CD4-positive, alpha-beta T cell treated with Interleukin-17A for 1 hour (primary cell): Measurements from ENCODE around the gene PLPP4.
"Not testable (repeated sequence)": the region's sequence is repeated elsewhere in the genome, so short reads cannot be mapped to it uniquely, and the experiment has no call there.

ENCODE experiments used
- DNase-seq: peaks from one replicate; pipeline ENCODE4 v3.0.0-alpha.2; 2020

The PLPP4 gene

DNA sequence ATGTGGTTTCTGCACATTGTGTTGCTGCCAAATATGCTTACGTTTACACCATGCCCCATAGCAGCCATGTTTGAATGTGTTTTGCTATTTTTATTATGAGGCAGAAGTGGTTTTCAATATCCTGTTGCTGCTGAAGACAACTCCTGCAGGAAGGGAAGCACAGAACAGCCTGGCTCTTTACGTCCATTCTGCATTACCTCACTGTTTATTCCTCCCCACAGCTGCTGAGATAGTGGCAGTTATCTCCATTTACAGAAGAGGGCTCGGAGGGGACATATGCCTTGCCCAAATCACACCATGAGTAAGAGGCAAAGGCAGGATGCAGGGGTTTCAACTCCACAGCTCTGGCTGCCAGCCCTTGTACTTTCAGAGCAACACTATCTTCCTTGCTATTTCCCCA lies 35.3 kb downstream of the PLPP4 start:
- no peak for DNase-seq

DNA sequence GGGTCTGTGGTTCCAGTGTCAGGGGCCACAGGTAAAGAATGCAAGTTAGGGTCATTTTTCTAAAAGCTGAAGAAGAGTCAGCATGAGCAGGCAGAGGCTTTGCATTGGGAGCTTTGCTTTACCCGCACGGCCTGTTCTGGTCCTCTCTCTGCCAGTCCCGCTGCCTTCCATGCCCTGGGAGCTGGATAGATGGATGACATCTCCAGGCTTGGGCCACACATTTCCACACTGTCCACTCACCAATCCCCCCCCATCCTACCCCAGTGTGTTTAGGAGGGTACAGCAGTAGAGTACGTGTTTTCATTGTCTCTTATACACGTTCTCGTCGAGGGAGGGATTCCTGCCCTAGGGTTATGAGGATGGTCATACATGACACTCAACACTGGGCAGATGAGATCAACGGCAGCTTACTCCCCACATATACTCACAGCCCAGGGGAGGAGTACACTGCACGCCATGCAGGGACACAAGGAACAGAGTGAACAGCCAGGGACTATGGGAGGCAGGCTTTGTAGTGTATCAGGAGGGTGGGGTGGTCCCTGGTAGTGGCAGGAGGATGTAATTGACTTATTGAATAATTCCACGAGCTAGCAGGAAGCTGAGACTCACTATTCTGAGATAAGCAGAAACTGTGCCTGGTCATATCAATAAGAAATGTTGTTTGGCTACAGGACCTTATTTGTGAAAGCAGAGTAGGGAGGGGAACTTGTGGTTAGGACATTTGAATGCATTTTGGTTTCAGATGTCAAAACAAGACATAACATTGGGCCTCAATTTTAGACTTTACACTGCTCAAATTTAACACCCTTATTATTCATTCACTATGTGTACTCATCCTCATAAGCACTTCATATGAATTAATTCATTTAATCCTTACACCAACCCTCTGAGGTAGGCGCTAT lies 36.6 kb downstream of the PLPP4 start:
- DNase-seq, result no peak

DNA sequence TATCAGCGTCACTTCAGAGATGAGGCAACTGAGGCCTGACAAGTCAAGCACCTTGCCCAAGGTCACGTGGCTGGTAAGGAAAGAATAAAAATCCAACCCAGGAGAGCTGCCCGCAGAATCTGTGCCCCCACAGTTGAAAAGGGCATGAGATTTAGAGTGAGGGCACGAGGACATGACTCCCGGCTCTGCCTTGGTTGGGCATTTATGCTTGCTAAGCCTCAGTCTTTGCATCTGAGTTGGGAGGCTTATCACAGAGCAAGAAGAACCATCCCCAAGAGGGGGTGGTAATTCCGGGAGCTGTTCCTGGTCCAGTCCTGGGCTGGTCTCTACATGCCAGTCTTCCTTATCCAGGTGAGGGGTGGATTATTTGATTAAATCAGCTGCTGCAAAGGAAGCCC lies 37.3 kb downstream of the PLPP4 start:
- DNase-seq, result no peak

DNA sequence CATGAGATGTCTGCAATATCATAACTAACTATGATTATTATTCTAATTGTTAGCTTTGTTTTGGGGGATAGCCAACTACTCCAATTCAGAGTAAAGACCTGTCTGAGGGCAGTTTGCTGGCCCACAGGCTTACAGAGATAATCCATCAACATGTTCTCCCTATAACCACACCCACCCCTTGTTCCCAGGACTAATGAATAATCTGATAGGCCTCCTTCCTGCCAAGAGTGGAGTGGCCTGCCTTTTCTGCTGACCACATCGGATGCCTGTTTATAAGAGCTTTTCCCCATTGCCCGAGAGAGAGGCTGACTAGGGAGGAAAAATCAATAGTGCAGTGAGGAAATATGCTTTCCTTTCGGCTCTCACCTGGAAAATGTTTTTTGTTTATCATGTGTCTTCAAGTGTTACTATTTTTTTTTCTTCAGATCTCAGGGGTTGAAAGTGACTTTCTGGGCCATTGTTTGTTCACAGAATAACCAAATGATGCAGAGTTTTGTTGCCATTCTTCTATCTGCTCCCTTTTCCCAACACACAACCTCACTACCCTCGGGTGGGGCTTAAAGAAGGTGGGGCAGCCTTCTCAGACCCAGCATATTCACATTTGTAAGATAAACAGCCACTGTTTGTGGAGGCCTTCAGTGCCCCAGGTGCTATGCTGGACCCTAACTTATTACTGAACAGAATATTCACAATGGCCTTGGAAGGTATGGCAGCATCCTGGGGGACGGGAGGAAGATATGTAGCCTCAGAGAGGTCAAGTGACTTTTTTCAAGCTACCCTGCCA lies 38.4 kb downstream of the PLPP4 start:
- DNase-seq, result no peak

DNA sequence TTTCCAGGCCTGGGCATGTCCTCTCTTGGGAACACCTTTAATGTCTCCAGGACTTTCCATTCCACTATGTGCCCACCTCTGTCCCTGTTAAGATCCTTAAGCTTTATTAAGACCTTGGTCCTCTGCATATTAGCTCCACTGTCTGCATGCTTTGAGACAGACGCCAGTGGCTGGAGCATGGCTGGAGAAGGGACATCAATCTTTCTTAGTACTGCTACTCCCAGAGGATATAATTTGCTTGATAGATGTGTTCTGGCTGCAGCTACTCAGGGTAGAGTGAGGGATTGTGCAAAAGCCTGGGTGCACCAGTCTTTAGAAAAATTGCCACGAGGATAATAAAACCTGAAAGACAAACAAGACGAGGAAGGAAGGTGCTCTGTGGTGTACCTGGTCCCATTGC lies 42.9 kb downstream of the PLPP4 start:
- no peak for DNase-seq

DNA sequence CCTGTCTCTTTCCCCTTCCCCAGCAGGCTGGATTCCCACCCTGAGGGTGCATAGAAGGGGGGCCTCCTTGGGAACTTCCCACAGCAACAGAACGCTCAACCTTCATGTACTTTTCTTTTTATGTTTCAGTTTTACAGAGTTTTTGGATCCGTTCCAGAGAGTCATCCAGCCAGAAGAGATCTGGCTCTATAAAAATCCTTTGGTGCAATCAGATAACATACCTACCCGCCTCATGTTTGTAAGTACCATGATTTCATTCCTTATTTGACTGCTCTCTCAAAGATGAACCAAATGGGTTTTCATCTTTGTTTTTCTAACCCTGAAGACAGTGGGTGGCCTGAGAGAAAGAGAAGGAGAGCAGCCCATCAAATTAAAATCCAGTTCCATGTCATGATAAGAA lies 46.7 kb downstream of the PLPP4 start:
- no peak for DNase-seq

DNA sequence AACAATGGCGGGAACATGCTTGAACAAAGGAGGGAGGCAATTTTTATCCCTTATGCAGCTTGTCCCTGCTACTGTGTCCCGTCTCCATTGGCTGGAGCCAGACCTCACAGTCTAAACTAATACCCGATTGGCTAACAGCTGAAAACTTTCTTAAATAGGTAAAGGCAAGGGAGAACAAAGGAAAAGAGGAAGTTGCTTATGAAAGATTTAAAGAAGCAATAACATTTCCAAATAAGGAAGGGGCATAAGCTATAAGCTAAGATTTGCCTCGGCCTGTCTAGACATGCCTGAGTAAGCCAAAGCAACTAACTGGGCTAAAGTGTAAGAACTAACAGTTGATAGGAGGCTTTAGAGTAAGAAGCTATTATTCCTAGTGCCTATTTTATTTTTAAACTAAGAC lies 47.2 kb downstream of the PLPP4 start:
- not testable (repeated sequence) for DNase-seq

DNA sequence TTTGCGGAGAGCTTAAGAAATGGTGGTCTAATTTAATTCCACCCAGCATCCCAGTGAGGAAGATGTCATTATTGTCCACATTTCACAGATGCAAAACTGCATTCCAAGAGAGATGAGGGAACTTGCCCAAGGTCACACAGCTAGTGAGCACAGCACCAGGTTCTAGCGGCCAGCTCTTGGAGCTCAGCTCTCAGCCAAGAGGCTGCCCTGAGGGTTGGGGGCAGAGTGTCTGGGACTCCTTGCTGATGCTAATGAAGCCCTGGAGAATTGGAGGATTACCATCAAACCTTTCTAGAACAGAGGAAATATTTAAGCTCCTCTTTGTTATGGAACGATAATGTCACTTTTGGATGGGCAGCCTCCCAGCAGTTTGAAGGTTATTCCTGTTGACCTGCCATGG lies 48.0 kb downstream of the PLPP4 start:
- no peak for DNase-seq

DNA sequence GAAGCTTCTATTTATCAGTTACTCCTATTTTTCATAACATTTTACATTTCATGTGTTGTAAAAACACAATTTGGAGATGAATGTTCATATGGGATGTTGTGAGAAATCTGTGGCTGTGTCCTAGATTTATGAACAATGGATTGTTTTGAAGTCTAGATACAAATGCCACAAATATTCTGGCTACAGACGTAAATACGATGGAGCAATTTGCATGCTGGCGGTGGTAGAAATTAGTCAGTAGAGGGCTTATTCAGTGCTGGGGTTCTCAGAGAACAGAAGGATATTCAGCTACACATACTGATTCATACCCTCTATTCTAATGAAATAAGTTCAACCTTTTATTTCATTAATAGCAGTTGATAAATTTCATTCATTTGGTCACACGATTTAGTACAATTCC lies 48.8 kb downstream of the PLPP4 start:
- no peak for DNase-seq

DNA sequence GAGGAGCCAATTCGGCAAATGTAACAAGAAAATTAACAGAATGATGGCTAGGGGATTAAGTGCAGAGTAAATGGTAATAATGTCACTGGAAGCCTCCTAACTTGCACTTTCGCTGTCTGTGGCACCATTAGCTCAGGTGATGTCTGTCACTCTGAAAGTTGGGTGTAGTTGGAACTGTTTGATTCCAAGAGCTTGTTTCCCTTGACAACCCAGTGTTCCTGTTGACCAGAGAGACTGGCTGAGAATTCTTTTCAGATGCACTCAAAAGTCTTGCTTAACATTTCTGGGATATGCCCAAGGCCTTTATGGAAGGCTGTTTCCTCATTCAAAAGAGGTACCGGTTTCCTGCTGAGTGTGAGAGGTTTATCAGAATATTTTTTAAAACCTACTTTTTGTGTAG lies 49.6 kb downstream of the PLPP4 start:
- DNase-seq, result no peak

DNA sequence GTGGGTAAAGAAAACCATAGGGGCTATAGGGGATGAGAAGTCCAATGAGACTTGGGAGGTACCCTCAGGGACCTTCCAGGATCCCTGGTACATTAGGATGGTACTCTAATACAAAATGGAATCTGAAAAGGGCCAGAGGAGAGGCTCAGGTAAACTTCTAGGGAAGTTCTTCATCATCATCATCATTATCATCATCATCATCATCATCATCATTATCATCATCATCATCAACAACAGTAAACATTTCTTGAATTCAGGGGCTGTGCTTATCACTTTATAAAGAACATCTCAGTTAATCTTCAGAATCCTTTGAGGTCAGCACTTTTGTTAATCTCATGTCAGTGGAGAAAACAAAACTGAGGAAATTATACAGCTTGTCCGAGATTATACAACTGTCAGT lies 50.1 kb downstream of the PLPP4 start:
- DNase-seq, result no peak

DNA sequence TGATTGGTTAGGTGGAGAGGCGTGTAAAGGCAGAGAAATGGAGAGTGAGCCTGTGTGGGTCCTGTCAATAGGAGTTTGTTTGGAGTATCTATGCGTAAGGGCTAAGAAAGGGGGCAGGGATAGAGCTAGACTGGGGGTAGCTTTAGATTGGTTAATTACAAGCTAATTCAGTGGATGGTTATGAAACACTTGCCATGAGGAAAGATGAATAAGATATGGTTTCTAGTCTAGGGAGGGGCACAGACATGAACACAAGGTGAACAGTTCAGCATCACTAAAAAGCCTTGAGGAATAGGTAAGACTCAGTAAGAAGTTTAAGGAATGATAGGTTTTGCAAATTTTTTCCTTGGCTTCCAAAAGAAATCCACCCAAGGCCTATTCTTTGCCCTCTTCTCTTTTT lies 50.6 kb downstream of the PLPP4 start:
- no peak for DNase-seq

DNA sequence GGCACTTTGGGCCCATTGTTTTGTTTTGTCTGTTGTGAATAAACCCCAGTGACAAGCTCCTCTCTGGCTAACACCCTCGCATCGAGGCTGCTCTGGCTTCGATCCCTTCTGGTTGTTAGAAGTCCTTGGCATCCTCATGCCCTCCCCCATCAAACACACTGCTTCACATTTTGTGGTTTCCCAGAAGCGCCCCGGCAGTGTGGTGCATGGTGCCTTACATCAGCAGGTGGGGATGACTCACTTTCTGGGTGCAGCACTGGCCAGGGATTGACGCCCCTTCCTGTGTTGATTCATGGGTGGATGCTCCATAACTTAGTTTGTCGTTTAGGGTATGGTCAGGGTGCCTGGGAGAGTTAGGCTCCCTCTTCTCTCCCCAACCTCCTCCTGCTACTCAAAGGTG lies 51.4 kb downstream of the PLPP4 start:
- DNase-seq, result no peak

DNA sequence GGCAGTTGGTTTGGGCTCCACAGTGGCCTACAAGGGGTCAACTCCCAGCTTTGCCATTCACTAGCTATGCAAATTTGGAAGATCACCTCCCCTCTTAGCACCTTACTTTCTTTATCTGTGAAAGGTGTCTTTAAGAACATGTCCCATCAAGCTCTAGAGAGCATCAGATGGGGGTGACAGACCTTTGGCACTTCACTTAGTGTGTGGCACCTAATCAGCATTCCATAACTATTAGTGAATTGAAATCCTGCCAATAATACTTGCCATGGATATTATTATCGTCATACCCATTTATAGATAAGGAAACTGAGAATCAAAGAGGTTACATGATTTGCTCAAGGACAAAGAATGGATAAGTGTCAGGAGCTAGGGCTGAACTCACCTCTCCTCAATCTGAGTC lies 51.9 kb downstream of the PLPP4 start:
- DNase-seq, result no peak

DNA sequence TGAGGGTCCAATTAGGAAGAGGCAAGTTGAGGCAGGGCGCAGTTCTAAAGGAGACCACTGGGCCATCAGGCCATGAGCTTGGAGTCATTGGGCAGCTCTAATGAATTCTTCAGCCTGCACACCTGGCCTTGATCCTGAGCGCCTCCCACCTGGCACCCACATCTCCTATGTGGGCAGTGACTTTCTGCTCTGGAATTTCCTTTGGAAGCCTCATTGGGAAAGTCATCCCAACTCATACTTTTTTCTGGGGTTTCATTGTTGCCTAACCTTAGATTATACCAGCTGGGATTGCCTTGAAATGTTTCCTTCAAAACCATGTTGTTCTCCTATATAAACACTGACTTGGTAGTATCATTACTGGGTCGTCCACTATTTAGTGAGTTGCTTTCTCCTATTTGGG lies 54.1 kb downstream of the PLPP4 start:
- DNase-seq, result no peak

DNA sequence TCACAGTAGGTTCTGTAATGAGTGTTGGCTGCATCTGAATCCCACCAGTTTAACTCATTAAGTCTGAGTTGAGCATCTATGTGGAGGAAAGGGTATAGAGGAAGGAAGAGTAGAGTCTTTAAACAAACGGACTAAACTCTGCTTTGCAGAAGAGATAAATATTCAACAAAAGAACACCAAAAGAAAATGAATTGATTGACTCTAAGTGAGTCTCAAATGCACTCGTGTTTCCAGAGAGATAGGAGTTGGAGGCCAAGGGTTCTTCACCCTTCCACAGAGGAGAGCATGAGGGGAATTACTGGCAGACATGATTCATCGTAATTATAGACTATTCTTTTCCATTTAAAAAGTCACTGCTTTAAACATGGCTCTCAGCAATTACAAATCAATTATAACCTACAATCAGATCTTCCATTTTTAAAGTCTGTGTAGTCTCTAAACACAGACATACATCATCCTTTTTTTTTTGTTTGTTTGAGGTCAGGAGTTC lies 56.3 kb downstream of the PLPP4 start:
- no peak for DNase-seq

DNA sequence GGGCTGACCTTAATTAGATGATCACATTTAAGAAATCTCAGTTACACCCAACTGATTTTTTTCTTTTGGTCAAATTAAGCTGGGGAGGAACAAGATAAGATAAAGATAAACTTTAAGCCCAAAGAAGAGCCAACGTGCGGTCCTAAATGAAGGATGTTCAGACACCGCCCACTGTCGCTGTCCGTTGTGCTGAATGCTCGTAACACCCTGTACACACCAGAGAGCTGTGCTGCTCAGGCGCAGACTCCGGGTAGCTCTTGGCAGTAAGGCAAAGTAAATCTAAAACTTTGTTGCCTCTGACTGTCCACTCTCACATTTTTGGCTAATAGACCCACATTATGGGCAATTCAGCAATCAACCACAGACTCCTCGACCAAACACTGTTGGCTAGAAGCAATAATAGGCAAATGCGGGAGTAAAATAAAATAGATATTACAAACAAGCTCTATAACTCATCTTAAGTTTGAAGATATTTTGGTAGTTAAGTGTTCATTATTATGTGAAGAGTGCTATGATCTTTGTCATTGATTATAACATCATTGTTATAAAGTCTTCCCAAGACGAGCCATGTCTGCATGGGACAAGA lies 57.1 kb downstream of the PLPP4 start:
- no peak for DNase-seq

DNA sequence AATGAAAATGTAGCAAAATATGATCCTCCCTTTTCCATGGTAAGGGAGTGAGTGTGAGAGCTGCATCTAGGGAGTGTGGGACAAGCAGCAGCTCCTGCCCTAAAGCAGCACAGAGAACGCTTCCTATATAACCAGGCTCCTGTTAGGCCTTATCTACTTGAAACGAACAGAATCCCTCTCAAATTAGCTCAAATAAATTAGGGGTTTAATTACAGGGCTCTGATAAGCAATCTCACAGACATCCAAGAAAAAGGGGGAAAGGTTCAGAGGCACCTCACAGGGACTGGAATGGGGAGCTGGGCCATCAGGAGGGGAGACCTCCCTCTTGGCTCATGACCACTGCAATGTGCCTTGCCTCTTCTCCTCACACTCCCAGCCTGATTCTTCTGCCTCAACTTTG lies 57.9 kb downstream of the PLPP4 start:
- DNase-seq, result no peak

DNA sequence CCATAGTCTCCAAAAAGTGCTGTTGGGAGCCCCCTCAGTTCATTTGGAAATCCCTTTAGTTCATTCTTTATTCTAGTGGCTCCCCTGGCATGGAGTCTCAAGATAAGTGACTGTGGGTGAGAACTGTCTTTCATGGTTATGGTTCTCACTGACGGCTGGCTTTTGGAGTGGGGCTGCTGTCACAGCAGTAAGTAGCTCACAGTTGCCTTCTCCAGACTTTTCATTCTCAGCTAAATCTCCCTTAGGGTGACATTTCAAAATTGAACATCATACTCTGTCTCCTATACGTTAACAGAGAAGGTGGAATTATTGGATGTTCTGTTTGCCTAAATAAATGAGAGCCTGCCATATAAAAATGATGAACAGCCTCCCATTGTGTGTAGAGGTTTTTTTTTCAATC lies 58.7 kb downstream of the PLPP4 start:
- no peak for DNase-seq

DNA sequence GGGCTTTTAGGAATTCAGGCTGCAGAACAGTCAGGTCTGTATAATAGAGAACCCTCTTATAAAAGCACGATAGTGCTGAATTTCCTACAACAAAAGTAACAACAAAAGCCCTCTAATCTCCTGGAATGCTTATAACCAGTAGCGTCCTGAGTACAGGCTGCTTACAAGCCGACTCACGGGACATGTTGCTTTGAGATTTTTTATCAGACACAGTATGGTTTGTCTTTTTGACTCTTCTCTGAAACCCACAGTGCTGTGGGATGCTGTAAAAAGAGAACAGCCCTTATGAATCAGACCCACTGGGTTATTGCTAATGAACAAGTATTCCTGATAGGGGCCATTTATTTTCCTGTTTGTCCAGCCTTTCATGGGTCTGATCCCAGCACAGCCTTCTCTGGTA lies 59.4 kb downstream of the PLPP4 start:
- DNase-seq, result no peak

DNA sequence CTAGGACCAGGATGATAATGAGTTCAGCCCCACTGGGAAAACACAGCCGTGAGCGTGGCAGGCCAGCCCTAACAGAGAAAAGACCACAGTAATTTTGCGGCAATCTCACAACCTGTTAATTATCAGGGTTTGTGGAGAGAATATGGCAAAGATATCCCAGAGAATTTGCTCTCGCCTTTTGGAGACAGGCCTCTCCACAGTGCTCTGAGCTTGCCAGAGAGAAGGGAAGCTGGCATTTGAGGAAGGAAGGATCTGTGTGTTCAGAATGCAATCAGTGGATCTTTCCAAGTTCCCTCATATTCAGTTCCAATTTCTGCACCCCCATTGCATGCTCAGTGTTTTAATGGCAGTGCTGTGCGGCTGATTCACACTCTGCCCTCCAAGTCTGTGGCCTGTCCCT lies 60.2 kb downstream of the PLPP4 start:
- no peak for DNase-seq

DNA sequence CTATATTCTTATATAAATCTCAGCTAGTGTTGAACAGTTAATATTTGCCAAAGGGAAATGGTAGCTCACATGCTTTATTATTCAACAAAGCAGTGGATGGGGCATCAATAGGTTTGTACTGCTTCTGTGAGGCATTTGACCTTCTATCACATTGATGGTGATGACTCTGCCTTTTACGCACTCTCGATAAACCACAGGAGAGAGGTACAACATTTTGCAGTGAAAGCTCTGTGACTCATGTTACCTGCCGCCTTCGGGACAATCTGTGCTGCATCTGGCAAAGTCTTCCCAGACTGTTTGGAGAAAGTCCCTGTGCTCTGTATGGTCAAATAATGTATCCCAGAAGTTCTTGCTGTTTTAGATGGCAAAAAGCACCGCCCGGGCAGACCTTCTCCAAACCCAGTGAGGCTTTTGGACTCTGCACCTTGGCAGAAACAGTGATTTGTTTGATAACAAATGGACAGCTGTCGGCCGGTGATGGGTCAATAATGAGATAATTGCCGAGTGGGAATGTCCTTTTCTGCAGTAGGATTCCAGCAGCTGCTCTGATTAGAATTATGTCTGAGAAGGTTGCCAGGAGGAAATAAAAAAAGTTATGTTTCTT lies 61.0 kb downstream of the PLPP4 start:
- no peak for DNase-seq

DNA sequence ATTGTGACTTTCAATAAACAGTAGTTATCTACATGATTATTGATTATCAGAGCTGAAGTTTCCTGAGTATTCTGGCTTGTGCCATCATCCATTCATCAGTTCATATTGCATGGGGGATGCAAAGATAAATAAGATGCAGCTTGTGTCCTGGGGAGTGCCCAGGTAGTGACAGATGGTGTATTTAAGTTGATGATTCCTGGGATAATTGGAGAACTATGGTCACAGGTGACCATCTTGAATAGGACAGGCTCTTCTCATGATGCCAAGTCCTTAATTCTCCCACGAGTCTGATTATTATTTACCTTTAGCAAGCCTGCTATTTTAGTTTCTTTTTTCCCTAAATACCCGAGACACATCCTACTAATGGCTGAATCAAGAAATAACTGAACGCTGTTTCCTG lies 64.9 kb downstream of the PLPP4 start:
- no peak for DNase-seq
